A549 (cell line): ENCODE data around the gene NANOS3. TPM values are rescaled to one million over a fixed set of nuclear protein-coding genes. Genes with fewer than 3 reads are reported as not detected.
A peak's percentile ranks its signal among the peaks of the same experiment; 100 is the strongest.

Experiments
- ATAC-seq, 2 experiments: fragments of 200-7000 bp in 1 of 2; fragments of >200 bp in 1 of 2; cut with Nextera tagmentation in 1 of 2; cut with Tn5 transposase in 1 of 2; 3 replicates each; pipeline versions ENCODE4 v1.8.0 to v1.9.1; 2018 to 2020; ENCODE audit warnings: mild to moderate bottlenecking in 1 of 2, moderate library complexity in 1 of 2
- CTCF ChIA-PET: fragments of 300-600 bp; sonication (Branson Sonifier 250); formaldehyde crosslinking; extraction: SDS; loops from one replicate; lab custom pipeline; 2021; ENCODE audit warnings: antibody characterized with exemption, inconsistent platforms; lab: Yijun Ruan, JAX
- POLR2A ChIA-PET: fragments of 350-600 bp; formaldehyde crosslinking; extraction: SDS; loops from one replicate; lab custom pipeline; 2021; ENCODE audit warnings: antibody characterized with exemption, inconsistent platforms; lab: Yijun Ruan, JAX
- DNase-seq, 2 experiments: peaks; one replicate each; pipeline versions ENCODE4 v3.0.0 to v3.0.0-alpha.2; 2011 to 2016; ENCODE audit warnings: low read depth in 1 of 2, low spot score in 1 of 2
- FAIRE-seq: peaks from 2 replicates; lab custom pipeline; 2011; peaks lifted over from hg19 to GRCh38; lab: Jason Lieb, UNC
- H3K27ac ChIP-seq, 2 experiments: fragments of >200 bp; sonication (Bioruptor Twin); formaldehyde crosslinking; 3 replicates each; pipeline ENCODE4 v1.5.1; 2016 to 2017
- H3K4me1 ChIP-seq: fragments of >200 bp; sonication (Bioruptor Twin); formaldehyde crosslinking; 3 replicates; pipeline ENCODE4 v1.6.1; 2016
- H3K4me2 ChIP-seq: fragments of >200 bp; sonication (Bioruptor Twin); formaldehyde crosslinking; 3 replicates; pipeline ENCODE4 v1.6.1; 2016
- H3K4me3 ChIP-seq: fragments of >200 bp; sonication (Bioruptor Twin); formaldehyde crosslinking; 3 replicates; pipeline ENCODE4 v1.5.1; 2016
- H3K9me3 ChIP-seq: fragments of >200 bp; sonication (Bioruptor Twin); formaldehyde crosslinking; 3 replicates; pipeline ENCODE4 v1.6.1; 2016
- ATOH8 ChIP-seq: fragments of 250-450 bp; sonication (Bioruptor Pico); IDR thresholded peaks from 2 replicates; pipeline ENCODE4 v1.5.0; 2020; ENCODE audit warnings: low read depth, mild to moderate bottlenecking, moderate library complexity
- CEBPB ChIP-seq, 2 experiments: fragments of >200 bp in 1 of 2; sonication (Bioruptor Twin) in 1 of 2; formaldehyde crosslinking in 1 of 2; IDR thresholded peaks; 2 replicates each; pipeline ENCODE4 v1.6.1; 2012 to 2016
- CHD2 ChIP-seq: fragments of 150-350 bp; IDR thresholded peaks from 2 replicates; pipeline ENCODE4 v1.6.1; 2014; ENCODE audit warnings: low read length; ENCODE audit not compliant: partially characterized antibody
- E2F6 ChIP-seq: IDR thresholded peaks from 2 replicates; pipeline ENCODE4 v1.6.1; 2012; ENCODE audit warnings: low read depth, borderline replicate concordance
- EHF ChIP-seq: fragments of 250-450 bp; sonication (Bioruptor Pico); IDR thresholded peaks from 2 replicates; pipeline ENCODE4 v1.5.0; 2020; ENCODE audit warnings: mild to moderate bottlenecking
- EP300 ChIP-seq, 2 experiments: fragments of >200 bp; sonication (Bioruptor Twin); formaldehyde crosslinking; IDR thresholded peaks; 2 replicates in 1 of 2; 3 replicates in 1 of 2; pipeline ENCODE4 v1.6.1; 2016 to 2017
- FOSB ChIP-seq: fragments of 250-450 bp; sonication (Bioruptor Pico); IDR thresholded peaks from 2 replicates; pipeline ENCODE4 v1.5.0; 2020; ENCODE audit warnings: mild to moderate bottlenecking, moderate library complexity
- FOSL2 ChIP-seq, 2 experiments: fragments of 450-650 bp in 1 of 2; fragments of >200 bp in 1 of 2; sonication (Bioruptor Twin) in 1 of 2; formaldehyde crosslinking; IDR thresholded peaks; 2 replicates each; pipeline versions ENCODE4 v1.5.0 to v1.6.1; 2016 to 2020; ENCODE audit warnings: mild to moderate bottlenecking in 1 of 2, moderate library complexity in 1 of 2
- HDAC2 ChIP-seq: fragments of 200-600 bp; sonication (generic); IDR thresholded peaks from 2 replicates; pipeline ENCODE4 v1.6.1; 2016
- HOXA7 ChIP-seq: fragments of 250-450 bp; sonication (Bioruptor Pico); IDR thresholded peaks from 2 replicates; pipeline ENCODE4 v1.5.0; 2020; ENCODE audit warnings: mild to moderate bottlenecking, moderate library complexity
- HOXB5 ChIP-seq: fragments of 250-450 bp; sonication (Bioruptor Pico); IDR thresholded peaks from 2 replicates; pipeline ENCODE4 v1.5.0; 2020; ENCODE audit warnings: mild to moderate bottlenecking, moderate library complexity
- KDM1A ChIP-seq: fragments of 200-600 bp; sonication (generic); IDR thresholded peaks from 2 replicates; pipeline ENCODE4 v1.6.1; 2016; ENCODE audit warnings: low read depth, mild to moderate bottlenecking
- MAFK ChIP-seq: fragments of 450-650 bp; IDR thresholded peaks from 2 replicates; pipeline ENCODE4 v1.6.1; 2014; ENCODE audit not compliant: partially characterized antibody
- RARB ChIP-seq: fragments of 250-450 bp; sonication (Bioruptor Pico); IDR thresholded peaks from 2 replicates; pipeline ENCODE4 v1.8.0; 2021; ENCODE audit warnings: mild to moderate bottlenecking, moderate library complexity
- SREBF2 ChIP-seq: fragments of 450-650 bp; IDR thresholded peaks from 2 replicates; pipeline ENCODE4 v1.6.1; 2014; ENCODE audit warnings: mild to moderate bottlenecking, moderate library complexity
- TFCP2L1 ChIP-seq: fragments of 250-450 bp; sonication (Bioruptor Pico); IDR thresholded peaks from 2 replicates; pipeline ENCODE4 v1.5.0; 2021; ENCODE audit warnings: mild to moderate bottlenecking
- WGBS: methylation state at CpG from one replicate; pipeline ENCODE4 v1.1.6; 2017; ENCODE audit errors: missing lambda C conversion rate; 5-methylcytosine and 5-hydroxymethylcytosine counted together
- polyA plus RNA-seq, 4 experiments: library from polyadenylated mRNA; depleted of rRNA in 3 of 4; stranded (reverse); fragments of >200 nt; fragmentation: RNase III in 1 of 4; extraction: RNeasy Plus Mini Kit Qiagen cat#74134 plus additional on column Dnase treatment in 1 of 4; gene quantifications; 2 replicates in 3 of 4; 3 replicates in 1 of 4; pipeline ENCODE4 v1.2.3, GENCODE V29; 2011 to 2017
- TF ChIP-seq, protein P1 (sequence below): IDR thresholded peaks from 2 replicates; pipeline ENCODE4 v1.6.1; 2012
- TF ChIP-seq, protein P2 (sequence below): IDR thresholded peaks from 2 replicates; pipeline ENCODE4 v1.6.1; 2012

The NANOS3 gene
- polyA plus RNA-seq, 2 of the 4 experiments (the other 2 are of a cell fraction), result 0.31 to 1.2 TPM

DNA sequence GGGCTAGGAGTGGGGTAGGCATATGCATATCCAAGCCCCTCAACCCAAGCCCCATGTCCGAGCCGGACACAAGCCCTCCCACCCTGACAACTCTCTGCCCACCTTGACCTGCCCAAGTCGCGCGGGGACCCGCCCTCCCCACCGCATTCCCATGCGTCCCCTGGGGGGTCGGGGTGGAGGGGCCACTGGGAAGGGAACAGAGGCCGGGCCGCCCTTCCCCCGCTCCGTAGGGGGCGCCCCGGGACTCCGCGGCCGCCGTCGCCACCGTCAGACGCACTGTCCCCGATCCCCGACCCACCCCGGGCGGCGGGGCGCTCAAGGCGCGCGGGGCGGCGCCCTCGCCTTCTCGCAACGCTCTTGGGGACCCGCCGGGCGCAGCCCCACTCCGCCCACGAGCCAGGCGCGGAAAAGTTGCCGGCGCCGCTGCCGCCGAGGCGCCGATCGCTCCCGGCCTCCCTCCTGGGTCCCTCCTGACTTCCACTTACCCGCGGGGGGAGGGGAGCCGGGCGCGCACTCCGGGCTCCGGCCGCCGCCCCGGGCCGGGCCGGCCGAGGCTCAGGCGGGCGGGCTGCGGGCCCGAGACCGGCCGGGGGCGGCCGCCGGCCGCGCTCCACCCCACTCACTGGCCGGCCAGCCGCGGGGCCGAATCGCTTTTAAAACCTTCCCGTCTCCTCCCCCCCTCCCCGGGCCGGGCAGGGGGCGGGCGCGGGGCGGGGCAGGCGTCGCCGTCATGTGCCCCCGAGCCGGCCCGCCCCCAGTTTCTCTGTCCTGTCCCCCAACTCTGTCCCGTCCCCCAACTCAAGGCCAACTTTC is 34.4 kb upstream of the NANOS3 start (continued):
- TF ChIP-seq HOXA7 (CRISPR knock-in tag) (peak; percentile 24; the same call in 1 of the 2 replicates), TFCP2L1 (CRISPR knock-in tag) (peak; percentile 94), SREBF2 (no peak), HOXB5 (CRISPR knock-in tag) (0 out of 2 replicates have a peak, but pooled peaks have one; percentile 6)
- TF ChIP-seq, protein P1, sequence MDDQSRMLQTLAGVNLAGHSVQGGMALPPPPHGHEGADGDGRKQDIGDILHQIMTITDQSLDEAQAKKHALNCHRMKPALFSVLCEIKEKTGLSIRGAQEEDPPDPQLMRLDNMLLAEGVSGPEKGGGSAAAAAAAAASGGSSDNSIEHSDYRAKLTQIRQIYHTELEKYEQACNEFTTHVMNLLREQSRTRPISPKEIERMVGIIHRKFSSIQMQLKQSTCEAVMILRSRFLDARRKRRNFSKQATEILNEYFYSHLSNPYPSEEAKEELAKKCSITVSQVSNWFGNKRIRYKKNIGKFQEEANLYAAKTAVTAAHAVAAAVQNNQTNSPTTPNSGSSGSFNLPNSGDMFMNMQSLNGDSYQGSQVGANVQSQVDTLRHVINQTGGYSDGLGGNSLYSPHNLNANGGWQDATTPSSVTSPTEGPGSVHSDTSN, result 0 out of 2 replicates have a peak, but pooled peaks have one; percentile 19

DNA sequence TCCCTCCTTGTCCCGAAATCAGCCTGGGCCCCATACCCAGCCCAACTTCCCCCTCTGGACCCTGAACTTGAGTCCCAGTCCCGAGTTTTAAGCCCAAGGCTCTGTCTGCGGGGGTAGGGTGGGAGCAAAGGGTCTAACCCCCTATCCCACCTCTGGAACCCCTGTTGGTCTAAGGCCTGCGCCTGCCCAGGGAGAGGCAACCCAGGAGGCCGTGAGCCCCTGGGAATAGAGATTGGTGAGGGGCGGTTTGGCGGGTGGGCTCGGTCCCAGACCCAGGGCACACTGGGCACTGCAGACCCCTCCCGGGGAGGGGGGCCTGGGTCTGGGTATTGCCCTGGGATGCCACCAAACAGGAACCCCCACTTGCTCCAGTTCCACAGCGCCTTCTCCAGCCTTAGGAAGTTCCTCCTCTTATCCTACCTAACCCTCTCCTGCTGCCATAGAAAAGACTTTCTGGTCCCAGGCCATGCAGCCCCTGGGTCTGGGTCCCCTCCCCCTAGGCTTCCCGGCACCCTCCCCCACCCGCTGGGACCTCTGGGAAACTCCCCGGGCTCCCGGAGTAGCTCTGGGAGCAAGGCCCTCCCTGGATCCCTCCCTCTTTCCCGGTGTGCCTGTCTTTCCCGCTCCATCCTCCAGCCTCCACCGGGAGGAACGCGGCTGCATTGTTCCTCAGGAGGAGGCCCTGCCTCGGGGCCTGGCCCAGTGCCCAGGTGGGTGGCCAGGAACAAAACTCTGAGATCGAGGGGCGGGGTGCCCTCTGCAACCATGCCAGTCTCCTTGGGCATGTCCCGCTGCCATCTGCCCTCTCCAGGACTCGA is 33.6 kb upstream of the NANOS3 start:
- ATAC-seq (peak; percentile 8 to 9; a peak in 4 of 6 replicates), DNase-seq (peak in 1 of 2 experiments; percentile 86), FAIRE-seq (no peak)
- Histone ChIP-seq H3K27ac (peak overlapping the region; percentile 100), H3K4me3 (peak overlapping the region; percentile 95), H3K9me3 (no peaks in the 10 kb centered on the region), H3K4me1 (peaks cover 44% of the 10 kb centered on the region), H3K4me2 (peak overlapping the region; percentile 100)
- ChIA-PET CTCF (interaction anchor here (2.5 kb wide), 1 partner anchor 19 kb away, joined by 17 read pairs; no protein-coding TSS in a partner anchor), POLR2A (interaction anchor here (0.6 to 1.9 kb wide), 5 partner anchors 9 to 49 kb away, joined by 3 to 9 read pairs (median 5); no protein-coding TSS in a partner anchor)
- TF ChIP-seq KDM1A (peak; percentile 48; the same call in 1 of the 2 replicates), MAFK (no peak), FOSL2 (IDR thresholded peaks at IDR 0.05) (no peak), FOSL2 (CRISPR knock-in tag; IDR thresholded peaks at IDR 0.05) (no peak), FOSB (CRISPR knock-in tag) (peak; percentile 43; the same call in 1 of the 2 replicates), TFCP2L1 (CRISPR knock-in tag) (peak; percentile 67; the same call in 1 of the 2 replicates), E2F6 (0 out of 2 replicates have a peak, but pooled peaks have one; percentile 23), CHD2 (peak; percentile 47), ATOH8 (CRISPR knock-in tag) (0 out of 2 replicates have a peak, but pooled peaks have one; percentile 17), CEBPB (IDR thresholded peaks at IDR 0.05) (no peak)
- TF ChIP-seq, protein P2, sequence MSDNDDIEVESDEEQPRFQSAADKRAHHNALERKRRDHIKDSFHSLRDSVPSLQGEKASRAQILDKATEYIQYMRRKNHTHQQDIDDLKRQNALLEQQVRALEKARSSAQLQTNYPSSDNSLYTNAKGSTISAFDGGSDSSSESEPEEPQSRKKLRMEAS, result peak; percentile 9; the same call in 1 of the 2 replicates
- WGBS, result 3% methylated on average over 11 of the region's 24 CpGs

- FAIRE-seq (no peak), ATAC-seq (no peak), DNase-seq (peak in 1 of 2 experiments; percentile 78)
- Histone ChIP-seq H3K4me1 (peaks cover 46% of the 10 kb centered on the region), H3K27ac (peak overlapping the region; percentile 100), H3K4me3 (peak overlapping the region; percentile 95), H3K4me2 (peak overlapping the region; percentile 100), H3K9me3 (no peaks in the 10 kb centered on the region)
- 6% methylated on average over 4 of the region's 7 CpGs for WGBS
- ChIA-PET POLR2A (interaction anchor here (0.6 to 1.9 kb wide), 5 partner anchors 10 to 50 kb away, joined by 3 to 9 read pairs (median 5); no protein-coding TSS in a partner anchor), CTCF (interaction anchor here (2.5 kb wide), 1 partner anchor 18 kb away, joined by 17 read pairs; no protein-coding TSS in a partner anchor)
- TF ChIP-seq HDAC2, result no peak
- TF ChIP-seq EHF, result 0 out of 2 replicates have a peak, but pooled peaks have one; percentile 34
- no peak for TF ChIP-seq RARB
- peak in 1 of 2 experiments; percentile 27; a peak in 2 of 5 replicates for TF ChIP-seq EP300 (IDR thresholded peaks at IDR 0.05)
Measured at GRCh38 chr19:13844130-13844631, 32.8 kb upstream of the NANOS3 start.
